ENCODE results near the gene GSTT2. TPM values are rescaled to one million over a fixed set of nuclear protein-coding genes. Genes with fewer than 3 reads are reported as not detected.
"Not testable (repeated sequence)": the region's sequence is repeated elsewhere in the genome, so short reads cannot be mapped to it uniquely, and the experiment has no call there.

The GSTT2 gene
- total RNA-seq, 2 experiments from 2014 or later = not detected

- CTCF ChIA-PET; H3K9me3 ChIP-seq (ENCODE audit: control insufficient read depth in 1 of 2, insufficient read depth in 1 of 2, low read length in 2 of 2); H3K27me3 ChIP-seq (ENCODE audit: control insufficient read depth in 1 of 2, insufficient read depth in 2 of 2, low read length in 2 of 2); H3K9me3 Mint-ChIP-seq; H3K36me3 Mint-ChIP-seq (ENCODE audit: low read depth); H3K4me1 Mint-ChIP-seq (ENCODE audit: low read depth); H3K4me3 ChIP-seq (ENCODE audit: low read length); ATAC-seq (ENCODE audit: poor library complexity); H3K27me3 Mint-ChIP-seq; POLR2A ChIA-PET; H3K36me3 ChIP-seq (ENCODE audit: insufficient read depth, low read length); H3K27ac ChIP-seq (ENCODE audit: low read depth in 1 of 2, low read length in 2 of 2); H3K4me1 ChIP-seq (ENCODE audit: insufficient read depth, low read length); DNase-seq; H3K27ac Mint-ChIP-seq; H3K4me3 Mint-ChIP-seq: not testable (repeated sequence)
- intact Hi-C loops (cut with DNase I, micrococcal nuclease) = loop anchor here in 1 of 2 experiments (5.0 kb wide), 2 partner anchors 58 to 87 kb away; partner anchors contain the start of gene GSTT4
Observed at GRCh38 chr22:23949764-23950163, 30.2 kb upstream of the GSTT2 start.

DNA sequence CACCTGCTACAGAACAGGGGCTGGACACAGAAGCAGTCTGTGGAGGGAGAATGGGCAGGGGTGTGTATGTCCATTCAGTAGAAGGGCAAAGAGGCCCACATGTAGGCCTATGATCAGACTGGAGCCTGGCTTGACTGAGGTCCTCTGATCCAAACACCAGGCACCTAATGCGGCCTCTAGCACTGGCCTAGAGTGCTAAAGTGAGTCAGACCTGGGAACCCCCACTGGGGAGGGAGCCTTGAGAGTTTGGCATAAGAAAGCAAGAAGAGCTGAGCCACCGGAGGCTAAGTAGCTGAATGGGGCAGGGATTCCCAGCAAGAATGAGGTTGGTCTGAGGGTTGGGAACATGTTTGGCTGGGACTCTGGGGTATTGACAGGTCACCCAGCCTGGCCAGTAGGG, 28.6 kb upstream of the GSTT2 start:
- H3K36me3 Mint-ChIP-seq (ENCODE audit: low read depth); H3K4me1 ChIP-seq (ENCODE audit: insufficient read depth, low read length); H3K9me3 ChIP-seq (ENCODE audit: control insufficient read depth in 1 of 2, insufficient read depth in 1 of 2, low read length in 2 of 2); H3K27ac Mint-ChIP-seq; H3K4me3 Mint-ChIP-seq; POLR2A ChIA-PET; H3K4me3 ChIP-seq (ENCODE audit: low read length); ATAC-seq (ENCODE audit: poor library complexity); H3K9me3 Mint-ChIP-seq; H3K36me3 ChIP-seq (ENCODE audit: insufficient read depth, low read length); CTCF ChIA-PET; H3K27ac ChIP-seq (ENCODE audit: low read depth in 1 of 2, low read length in 2 of 2); H3K27me3 Mint-ChIP-seq; H3K4me1 Mint-ChIP-seq (ENCODE audit: low read depth); DNase-seq; H3K27me3 ChIP-seq (ENCODE audit: control insufficient read depth in 1 of 2, insufficient read depth in 2 of 2, low read length in 2 of 2): not testable (repeated sequence)
- intact Hi-C loops (cut with DNase I, micrococcal nuclease) = loop anchor here in 1 of 2 experiments (5.0 kb wide), 2 partner anchors 56 to 89 kb away; partner anchors contain the start of gene GSTT4

- H3K4me1 Mint-ChIP-seq (ENCODE audit: low read depth); H3K4me1 ChIP-seq (ENCODE audit: insufficient read depth, low read length); H3K4me3 ChIP-seq (ENCODE audit: low read length); ATAC-seq (ENCODE audit: poor library complexity); H3K36me3 Mint-ChIP-seq (ENCODE audit: low read depth); H3K27ac Mint-ChIP-seq; H3K27me3 ChIP-seq (ENCODE audit: control insufficient read depth in 1 of 2, insufficient read depth in 2 of 2, low read length in 2 of 2); H3K27ac ChIP-seq (ENCODE audit: low read depth in 1 of 2, low read length in 2 of 2); CTCF ChIA-PET; H3K9me3 Mint-ChIP-seq; H3K27me3 Mint-ChIP-seq; H3K9me3 ChIP-seq (ENCODE audit: control insufficient read depth in 1 of 2, insufficient read depth in 1 of 2, low read length in 2 of 2); H3K36me3 ChIP-seq (ENCODE audit: insufficient read depth, low read length); H3K4me3 Mint-ChIP-seq; DNase-seq: not testable (repeated sequence)
- intact Hi-C loops (cut with DNase I, micrococcal nuclease) = loop anchor here in 1 of 2 experiments (5.0 kb wide), 2 partner anchors 54 to 91 kb away; partner anchors contain the start of gene GSTT4
- POLR2A ChIA-PET = interaction anchor here (0.5 kb wide), 1 partner anchor 331 kb away, joined by 3 read pairs; no protein-coding TSS in a partner anchor
Observed at GRCh38 chr22:23952794-23953405, 27.0 kb upstream of the GSTT2 start.

DNA sequence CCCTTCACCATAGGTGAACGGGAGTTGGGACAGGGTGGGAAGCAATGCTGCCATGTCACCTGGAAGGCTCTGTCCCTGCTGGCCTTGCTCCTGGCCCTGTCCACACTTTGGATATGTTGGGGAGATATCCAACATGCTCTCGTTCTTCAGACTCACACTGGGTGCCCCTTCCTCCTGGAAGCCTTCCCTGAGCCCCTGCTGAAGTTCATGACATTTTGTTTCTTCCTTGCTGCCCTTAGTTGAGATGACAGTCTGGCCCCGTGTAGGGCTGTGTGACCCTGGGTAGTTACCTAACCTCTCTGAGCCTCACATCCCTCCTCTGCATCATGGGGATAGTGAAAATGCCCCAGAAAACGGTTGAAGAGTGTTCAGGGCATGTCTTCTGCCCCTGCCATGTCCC, 26.4 kb upstream of the GSTT2 start:
- H3K4me3 Mint-ChIP-seq; H3K9me3 ChIP-seq (ENCODE audit: control insufficient read depth in 1 of 2, insufficient read depth in 1 of 2, low read length in 2 of 2); DNase-seq; H3K9me3 Mint-ChIP-seq; H3K4me1 ChIP-seq (ENCODE audit: insufficient read depth, low read length); H3K4me1 Mint-ChIP-seq (ENCODE audit: low read depth); H3K27ac ChIP-seq (ENCODE audit: low read depth in 1 of 2, low read length in 2 of 2); H3K27me3 ChIP-seq (ENCODE audit: control insufficient read depth in 1 of 2, insufficient read depth in 2 of 2, low read length in 2 of 2); ATAC-seq (ENCODE audit: poor library complexity); CTCF ChIA-PET; H3K27ac Mint-ChIP-seq; H3K4me3 ChIP-seq (ENCODE audit: low read length); H3K36me3 Mint-ChIP-seq (ENCODE audit: low read depth); H3K36me3 ChIP-seq (ENCODE audit: insufficient read depth, low read length); H3K27me3 Mint-ChIP-seq: not testable (repeated sequence)
- POLR2A ChIA-PET = interaction anchor here (0.5 kb wide), 1 partner anchor 331 kb away, joined by 3 read pairs; no protein-coding TSS in a partner anchor
- intact Hi-C loops (cut with DNase I, micrococcal nuclease) = loop anchor here in 1 of 2 experiments (5.0 kb wide), 2 partner anchors 54 to 91 kb away; partner anchors contain the start of gene GSTT4

GRCh38 chr22:23954193-23954990, 25.5 kb upstream of the GSTT2 start:
- intact Hi-C loops (cut with DNase I, micrococcal nuclease) = loop anchor here in 1 of 2 experiments (5.0 kb wide), 2 partner anchors 53 to 92 kb away; partner anchors contain the start of gene GSTT4
- H3K27me3 ChIP-seq (ENCODE audit: control insufficient read depth in 1 of 2, insufficient read depth in 2 of 2, low read length in 2 of 2); ATAC-seq (ENCODE audit: poor library complexity): not testable (repeated sequence)

GRCh38 chr22:23954991-23955305, 25.0 kb upstream of the GSTT2 start:
- H3K27ac ChIP-seq (ENCODE audit: low read depth in 1 of 2, low read length in 2 of 2); H3K9me3 Mint-ChIP-seq; H3K27ac Mint-ChIP-seq; H3K4me3 ChIP-seq (ENCODE audit: low read length); POLR2A ChIA-PET; H3K27me3 ChIP-seq (ENCODE audit: control insufficient read depth in 1 of 2, insufficient read depth in 2 of 2, low read length in 2 of 2); H3K36me3 ChIP-seq (ENCODE audit: insufficient read depth, low read length); ATAC-seq (ENCODE audit: poor library complexity); H3K4me1 Mint-ChIP-seq (ENCODE audit: low read depth); CTCF ChIA-PET; H3K4me1 ChIP-seq (ENCODE audit: insufficient read depth, low read length); H3K36me3 Mint-ChIP-seq (ENCODE audit: low read depth); H3K9me3 ChIP-seq (ENCODE audit: control insufficient read depth in 1 of 2, insufficient read depth in 1 of 2, low read length in 2 of 2); DNase-seq; H3K4me3 Mint-ChIP-seq; H3K27me3 Mint-ChIP-seq: not testable (repeated sequence)
- intact Hi-C loops (cut with DNase I, micrococcal nuclease) = loop anchor here in 1 of 2 experiments (5.0 kb wide), 3 partner anchors 52 to 413 kb away; partner anchors contain the start of gene GSTT4

More at GRCh38 chr22:23954193-23954990, 25.5 kb upstream of the GSTT2 start:
- H3K27ac Mint-ChIP-seq; H3K36me3 ChIP-seq (ENCODE audit: insufficient read depth, low read length); DNase-seq; CTCF ChIA-PET; H3K9me3 Mint-ChIP-seq; H3K36me3 Mint-ChIP-seq (ENCODE audit: low read depth); H3K9me3 ChIP-seq (ENCODE audit: control insufficient read depth in 1 of 2, insufficient read depth in 1 of 2, low read length in 2 of 2); H3K4me1 ChIP-seq (ENCODE audit: insufficient read depth, low read length); H3K4me1 Mint-ChIP-seq (ENCODE audit: low read depth); H3K27ac ChIP-seq (ENCODE audit: low read depth in 1 of 2, low read length in 2 of 2); H3K4me3 Mint-ChIP-seq; H3K4me3 ChIP-seq (ENCODE audit: low read length); H3K27me3 Mint-ChIP-seq; POLR2A ChIA-PET: not testable (repeated sequence)

- DNase-seq; H3K9me3 ChIP-seq (ENCODE audit: control insufficient read depth in 1 of 2, insufficient read depth in 1 of 2, low read length in 2 of 2); H3K36me3 Mint-ChIP-seq (ENCODE audit: low read depth); H3K27me3 ChIP-seq (ENCODE audit: control insufficient read depth in 1 of 2, insufficient read depth in 2 of 2, low read length in 2 of 2); POLR2A ChIA-PET; H3K27me3 Mint-ChIP-seq; H3K9me3 Mint-ChIP-seq; H3K4me3 ChIP-seq (ENCODE audit: low read length); H3K4me1 ChIP-seq (ENCODE audit: insufficient read depth, low read length); H3K4me3 Mint-ChIP-seq; H3K4me1 Mint-ChIP-seq (ENCODE audit: low read depth); H3K27ac Mint-ChIP-seq; H3K27ac ChIP-seq (ENCODE audit: low read depth in 1 of 2, low read length in 2 of 2); H3K36me3 ChIP-seq (ENCODE audit: insufficient read depth, low read length); ATAC-seq (ENCODE audit: poor library complexity): not testable (repeated sequence)
- intact Hi-C loops (cut with DNase I, micrococcal nuclease) = loop anchor here in 1 of 2 experiments (5.0 kb wide), 1 partner anchor 414 kb away; no protein-coding TSS in a partner anchor
- CTCF ChIA-PET = interaction anchor here (0.6 to 1.3 kb wide), 3 partner anchors 96 to 219 kb away, joined by 3 to 6 read pairs (median 3); no protein-coding TSS in a partner anchor
Observed at GRCh38 chr22:23955886-23956285, 24.0 kb upstream of the GSTT2 start.
